Adrenal gland (tissue), 19 donors: Measurements from ENCODE around the gene PKP2. TPM values are rescaled to one million over a fixed set of nuclear protein-coding genes. Genes with fewer than 3 reads are reported as not detected.
A peak's percentile ranks its signal among the peaks of the same experiment; 100 is the strongest.

Source experiments
- DNase-seq, 7 donors: peaks; one replicate each; pipeline ENCODE4 v3.0.0-alpha.2; 2019 to 2020
- H3K27ac ChIP-seq, 5 donors: fragments of 200-600 bp; sonication (generic) in 4 of 5; 1 replicate in 3 of 5; 2 replicates in 2 of 5; pipeline versions ENCODE4 v1.5.1 to v1.8.0; 2016 to 2020; ENCODE audit warnings: mild to moderate bottlenecking in 1 of 5
- H3K27me3 ChIP-seq: fragments of 200-600 bp; 2 replicates; pipeline ENCODE4 v1.8.0; 2021
- H3K36me3 ChIP-seq, 2 donors: fragments of 200-600 bp; replicated peaks in 1 of 2; 1 replicate in 1 of 2; 2 replicates in 1 of 2; pipeline versions ENCODE4 v1.5.1 to v1.8.0; 2018 to 2022
- H3K4me1 ChIP-seq, 2 donors: fragments of 200-600 bp; replicated peaks in 1 of 2; 1 replicate in 1 of 2; 2 replicates in 1 of 2; pipeline versions ENCODE4 v1.5.1 to v1.8.0; 2018 to 2021
- H3K4me3 ChIP-seq, 4 donors: fragments of 200-600 bp; sonication (generic) in 3 of 4; one replicate each; pipeline ENCODE4 v1.5.1; 2016 to 2018
- H3K9me3 ChIP-seq, 3 donors: fragments of 200-600 bp; sonication (generic) in 1 of 3; replicated peaks in 1 of 3; 1 replicate in 2 of 3; 2 replicates in 1 of 3; pipeline versions ENCODE4 v1.5.1 to v1.8.0; 2016 to 2021
- CTCF ChIP-seq, 6 experiments: fragments of 450-650 bp in 4 of 6; fragments of 200-600 bp in 2 of 6; sonication (generic) in 1 of 6; IDR thresholded peaks; 1 replicate in 5 of 6; 2 replicates in 1 of 6; pipeline versions ENCODE4 v1.5.1 to v1.8.0; 2016 to 2021; ENCODE audit warnings: antibody characterized with exemption in 6 of 6, mild to moderate bottlenecking in 2 of 6, moderate library complexity in 1 of 6
- POLR2A ChIP-seq, 2 donors: fragments of 450-650 bp; IDR thresholded peaks; one replicate each; pipeline ENCODE4 v1.6.1; 2017; ENCODE audit warnings: antibody characterized with exemption in 2 of 2, mild to moderate bottlenecking in 2 of 2, moderate library complexity in 1 of 2
- WGBS, 4 donors: extraction: QIAGEN DNeasy Blood & Tissue Kit in 2 of 4; methylation state at CpG; one replicate each; pipeline versions ENCODE4 v1.1.5 to v1.1.7; 2013 to 2017; 5-methylcytosine and 5-hydroxymethylcytosine counted together
- intact Hi-C, 2 donors: fragments of 100-400 bp; cut with DNase I; formaldehyde crosslinking; loops; one replicate each; pipeline versions ENCODE4 v1.14.1 to v1.15.0; 2022 to 2023
- long read RNA-seq, 10 donors: library from polyadenylated mRNA in 3 of 10; unstranded in 2 of 10; stranded (forward) in 1 of 10; transcript quantifications; one replicate each; pipeline ENCODE4 v2.0.0 and lab custom pipeline, GENCODE V29; 2021 to 2026
- polyA plus RNA-seq, 3 donors: library from polyadenylated mRNA; stranded (reverse); fragments of 200-250 nt in 2 of 3; fragments of 350-450 nt in 1 of 3; fragmentation: Illumina TruSeq in 1 of 3; extraction: RNeasy Lipid Tissue Mini Kit (QIAGEN cat#74804) in 1 of 3; gene quantifications; one replicate each; pipeline ENCODE4 v1.2.3, GENCODE V29; 2013 to 2014
- total RNA-seq, 9 donors: library from RNA; depleted of rRNA in 4 of 9; stranded (reverse); fragments of >200 nt in 4 of 9; fragments of 120-200 nt in 1 of 9; fragmentation: NEBNext Ultra II Directional in 1 of 9; extraction: Animal tissue kit (Norgen Biotek cat#: 25700) in 1 of 9; gene quantifications; one replicate each; pipeline versions ENCODE4 v1.1.0 to v1.2.4, GENCODE V29; 2013 to 2023
- donor health status: healthy with polysubstance abuse.
- donor health status: Bipolar disorder and iron deficiency.
- donor health status: DM: yes; HTN: yes; CAD: no.
- donor health status: DM: no; HTN: no; CAD: no.
- donor health status: DM: no; HTN: no; CAD: no.
- donor health status: DM: yes; HTN: yes; CAD: no.

Gene PKP2
- 1 to 10 TPM in 6 of 9 donors, under 1 TPM in 3; 0.36 to 2.6 (median 1.3) TPM for total RNA-seq
- 1 to 10 TPM in 2 of 3 donors, under 1 TPM in 1; 0.47 to 3.3 (median 1.1) TPM for polyA plus RNA-seq
- long read RNA-seq, donor 1: 0 reads
- long read RNA-seq, donor 2: 0 reads
- long read RNA-seq, donor 3: 0 reads
- long read RNA-seq, donor 4: 0 reads
- long read RNA-seq, donor 5, full-length matches to known transcripts: 1 of 1 reads
- long read RNA-seq, donor 5, partial matches to known transcripts: 0 of 1 reads
- long read RNA-seq, donor 5, other reads (novel, unspliced or antisense): 0 of 1 reads
- long read RNA-seq, donor 6, partial matches to known transcripts: 0 of 1 reads
- long read RNA-seq, donor 6, other reads (novel, unspliced or antisense): 1 of 1 reads
- long read RNA-seq, donor 7: 0 reads
- long read RNA-seq, donor 8, full-length matches to known transcripts: 1 of 1 reads
- long read RNA-seq, donor 8, partial matches to known transcripts: 0 of 1 reads
- long read RNA-seq, donor 8, other reads (novel, unspliced or antisense): 0 of 1 reads
- long read RNA-seq, donor 9: 0 reads
- long read RNA-seq, donor 10, full-length matches to known transcripts: 1 of 1 reads
- long read RNA-seq, donor 10, partial matches to known transcripts: 0 of 1 reads
- long read RNA-seq, donor 10, other reads (novel, unspliced or antisense): 0 of 1 reads

- intact Hi-C loops: no loop called here
- H3K36me3 ChIP-seq: no peaks in the 10 kb centered on the region
- peaks cover 6% of the 10 kb centered on the region for H3K27me3 ChIP-seq
- peak in 6 of 7 donors; percentile 18 to 48 (median 40) for DNase-seq
- TF ChIP-seq CTCF (IDR thresholded peaks at IDR 0.05) (no peak), POLR2A (IDR thresholded peaks at IDR 0.05) (no peak)
- peak within 1 kb of the TSS in 1 of 5 donors; percentile 20 for H3K27ac ChIP-seq
- no peaks in the 10 kb centered on the region for H3K9me3 ChIP-seq
- 0 to 2% (median 1%) methylated on average over 7 to 94 of the region's 94 CpGs for WGBS, 4 donors
- peaks cover 5 to 9% of the 10 kb centered on the region in 2 donors for H3K4me1 ChIP-seq
- H3K4me3 ChIP-seq: peak within 1 kb of the TSS in 2 of 4 donors; percentile 50 to 83
Measured at GRCh38 chr12:32896432-32897280, at the start of gene PKP2. Gene PKP2, minus strand, starts transcription at chr12:32896777. Its CDS starts 46 bp downstream, at chr12:32896731.

- WGBS, 4 donors: 70 to 74% (median 72%) methylated on average over 6 of the region's 6 CpGs
- DNase-seq: no peak
- no peak for TF ChIP-seq CTCF (IDR thresholded peaks at IDR 0.05)
- TF ChIP-seq POLR2A (IDR thresholded peaks at IDR 0.05): no peak
- Histone ChIP-seq H3K27me3 (no peaks in the 10 kb centered on the region), H3K27ac (no peak overlapping the region), H3K4me3 (no peak overlapping the region), H3K4me1 (no peaks in the 10 kb centered on the region), H3K9me3 (no peaks in the 10 kb centered on the region), H3K36me3 (no peaks in the 10 kb centered on the region)
- intact Hi-C loops: no loop called here
Measured at GRCh38 chr12:32944195-32944594, 47.6 kb upstream of the PKP2 start.

GRCh38 chr12:32939801-32940200 lies 43.2 kb upstream of the PKP2 start:
- 53 to 60% (median 58%) methylated on average over 3 of the region's 3 CpGs for WGBS, 4 donors
- no peak for TF ChIP-seq CTCF (IDR thresholded peaks at IDR 0.05)
- TF ChIP-seq POLR2A (IDR thresholded peaks at IDR 0.05): no peak
- no peaks in the 10 kb centered on the region for H3K9me3 ChIP-seq
- H3K4me1 ChIP-seq: no peaks in the 10 kb centered on the region
- H3K27me3 ChIP-seq: no peaks in the 10 kb centered on the region
- no peaks in the 10 kb centered on the region for H3K36me3 ChIP-seq
- DNase-seq: no peak
- intact Hi-C loops: no loop called here
- no peak overlapping the region for H3K4me3 ChIP-seq
- H3K27ac ChIP-seq: no peak overlapping the region

- Histone ChIP-seq H3K27me3 (no peaks in the 10 kb centered on the region), H3K36me3 (no peaks in the 10 kb centered on the region), H3K4me1 (no peaks in the 10 kb centered on the region), H3K27ac (no peak overlapping the region), H3K9me3 (no peaks in the 10 kb centered on the region), H3K4me3 (no peak overlapping the region)
- intact Hi-C loops: no loop called here
- no peak for TF ChIP-seq CTCF (IDR thresholded peaks at IDR 0.05)
- no peak for TF ChIP-seq POLR2A (IDR thresholded peaks at IDR 0.05)
- 83 to 96% (median 88%) methylated on average over 3 to 4 of the region's 4 CpGs for WGBS, 4 donors
- no peak for DNase-seq
Measured at GRCh38 chr12:32926963-32927362, 30.4 kb upstream of the PKP2 start.
